Peyer's patch (tissue), 4 donors: ENCODE measurements around the gene BTG4. TPM values are rescaled to one million over a fixed set of nuclear protein-coding genes. Genes with fewer than 3 reads are reported as not detected.

Experiments
- DNase-seq, 3 donors: peaks; one replicate each; pipeline ENCODE4 v3.0.0-alpha.2; 2017 to 2019
- H3K27ac ChIP-seq, 4 donors: fragments of 200-600 bp; sonication (generic); one replicate each; pipeline ENCODE4 v1.5.1; 2016 to 2019
- H3K27me3 ChIP-seq, 2 donors: fragments of 200-600 bp; sonication (generic); one replicate each; pipeline ENCODE4 v1.5.1; 2019
- H3K36me3 ChIP-seq, 3 donors: fragments of 200-600 bp; sonication (generic); one replicate each; pipeline ENCODE4 v1.5.1; 2016 to 2019
- H3K4me1 ChIP-seq, 4 donors: fragments of 200-600 bp; sonication (generic); one replicate each; pipeline ENCODE4 v1.5.1; 2016 to 2019
- H3K4me3 ChIP-seq, 4 donors: fragments of 200-600 bp; sonication (generic); 1 replicate in 3 of 4; 2 replicates in 1 of 4; pipeline ENCODE4 v1.5.1; 2016 to 2019; ENCODE audit warnings: mild to moderate bottlenecking in 1 of 4
- H3K9me3 ChIP-seq, 4 donors: fragments of 200-600 bp; sonication (generic); one replicate each; pipeline ENCODE4 v1.5.1; 2016 to 2019; ENCODE audit warnings: mild to moderate bottlenecking in 1 of 4
- POLR2A ChIP-seq, 2 donors: fragments of 450-650 bp; IDR thresholded peaks; one replicate each; pipeline ENCODE4 v1.5.1; 2017; ENCODE audit warnings: antibody characterized with exemption in 2 of 2, mild to moderate bottlenecking in 2 of 2, moderate library complexity in 2 of 2
- total RNA-seq, 4 donors: library from RNA; depleted of rRNA; stranded (reverse); fragments of >200 nt; gene quantifications; one replicate each; pipeline ENCODE4 v1.1.0, GENCODE V29; 2016
- TF ChIP-seq, protein P1 (sequence below), 6 experiments: fragments of 450-650 bp in 4 of 6; fragments of 200-600 bp in 2 of 6; sonication (generic) in 1 of 6; IDR thresholded peaks; one replicate each; pipeline ENCODE4 v1.5.1; 2017 to 2019; ENCODE audit warnings: antibody characterized with exemption in 6 of 6, mild to moderate bottlenecking in 3 of 6, moderate library complexity in 1 of 6

BTG4 gene
- total RNA-seq, 4 donors from 2014 or later, result not detected

DNA sequence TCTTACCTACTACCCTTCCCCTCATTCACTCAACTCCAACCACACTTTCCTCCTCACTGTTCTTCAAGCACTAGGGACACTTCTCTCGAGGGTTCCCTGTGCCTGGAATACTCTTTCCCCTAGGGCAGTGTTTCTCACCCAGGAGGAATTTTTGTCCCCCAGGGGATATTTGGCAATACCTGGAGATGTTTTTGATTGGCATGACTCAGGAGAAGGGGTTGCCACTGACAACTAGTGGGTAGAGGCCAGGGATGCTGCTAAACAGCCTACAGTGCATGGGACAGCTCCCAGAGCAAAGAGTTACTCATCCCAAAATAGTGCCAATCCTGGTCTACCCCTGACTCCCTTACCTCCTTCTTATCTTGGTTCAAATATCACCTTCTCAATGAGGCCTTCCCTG is 40.0 kb downstream of the BTG4 start:
- Histone ChIP-seq H3K27me3 (no peaks in the 10 kb centered on the region), H3K9me3 (no peaks in the 10 kb centered on the region), H3K27ac (no peak overlapping the region), H3K4me1 (no peaks in the 10 kb centered on the region), H3K36me3 (no peaks in the 10 kb centered on the region), H3K4me3 (no peak overlapping the region)
- no peak for DNase-seq
- TF ChIP-seq, protein P1, sequence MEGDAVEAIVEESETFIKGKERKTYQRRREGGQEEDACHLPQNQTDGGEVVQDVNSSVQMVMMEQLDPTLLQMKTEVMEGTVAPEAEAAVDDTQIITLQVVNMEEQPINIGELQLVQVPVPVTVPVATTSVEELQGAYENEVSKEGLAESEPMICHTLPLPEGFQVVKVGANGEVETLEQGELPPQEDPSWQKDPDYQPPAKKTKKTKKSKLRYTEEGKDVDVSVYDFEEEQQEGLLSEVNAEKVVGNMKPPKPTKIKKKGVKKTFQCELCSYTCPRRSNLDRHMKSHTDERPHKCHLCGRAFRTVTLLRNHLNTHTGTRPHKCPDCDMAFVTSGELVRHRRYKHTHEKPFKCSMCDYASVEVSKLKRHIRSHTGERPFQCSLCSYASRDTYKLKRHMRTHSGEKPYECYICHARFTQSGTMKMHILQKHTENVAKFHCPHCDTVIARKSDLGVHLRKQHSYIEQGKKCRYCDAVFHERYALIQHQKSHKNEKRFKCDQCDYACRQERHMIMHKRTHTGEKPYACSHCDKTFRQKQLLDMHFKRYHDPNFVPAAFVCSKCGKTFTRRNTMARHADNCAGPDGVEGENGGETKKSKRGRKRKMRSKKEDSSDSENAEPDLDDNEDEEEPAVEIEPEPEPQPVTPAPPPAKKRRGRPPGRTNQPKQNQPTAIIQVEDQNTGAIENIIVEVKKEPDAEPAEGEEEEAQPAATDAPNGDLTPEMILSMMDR (IDR thresholded peaks at IDR 0.05), result no peak
- no peak for TF ChIP-seq POLR2A (IDR thresholded peaks at IDR 0.05)

DNA sequence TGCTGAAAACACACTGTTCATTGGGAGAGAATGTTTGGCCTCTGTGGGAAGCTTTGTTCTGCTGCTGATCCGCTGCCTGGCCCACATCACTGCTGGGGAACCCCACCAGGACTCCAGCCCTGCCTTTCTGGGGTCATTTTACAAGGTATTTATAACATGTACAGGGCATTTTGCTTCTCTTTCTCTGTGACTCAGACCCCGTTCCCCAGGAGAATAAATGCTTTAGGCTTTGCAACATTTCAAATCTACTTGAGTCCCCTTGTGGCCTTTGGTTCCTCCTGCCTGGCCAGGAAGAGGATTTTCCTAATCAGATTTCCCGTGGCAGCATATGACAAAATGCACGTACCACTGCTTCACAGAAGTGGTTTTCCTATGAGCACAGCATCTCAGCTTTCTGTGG is 43.0 kb downstream of the BTG4 start:
- H3K4me1 ChIP-seq, result no peaks in the 10 kb centered on the region
- TF ChIP-seq, protein P1 (IDR thresholded peaks at IDR 0.05), result no peak
- no peak for TF ChIP-seq POLR2A (IDR thresholded peaks at IDR 0.05)
- no peak overlapping the region for H3K4me3 ChIP-seq
- DNase-seq, result no peak
- H3K9me3 ChIP-seq, result no peaks in the 10 kb centered on the region
- no peaks in the 10 kb centered on the region for H3K27me3 ChIP-seq
- no peak overlapping the region for H3K27ac ChIP-seq
- H3K36me3 ChIP-seq, result no peaks in the 10 kb centered on the region

DNA sequence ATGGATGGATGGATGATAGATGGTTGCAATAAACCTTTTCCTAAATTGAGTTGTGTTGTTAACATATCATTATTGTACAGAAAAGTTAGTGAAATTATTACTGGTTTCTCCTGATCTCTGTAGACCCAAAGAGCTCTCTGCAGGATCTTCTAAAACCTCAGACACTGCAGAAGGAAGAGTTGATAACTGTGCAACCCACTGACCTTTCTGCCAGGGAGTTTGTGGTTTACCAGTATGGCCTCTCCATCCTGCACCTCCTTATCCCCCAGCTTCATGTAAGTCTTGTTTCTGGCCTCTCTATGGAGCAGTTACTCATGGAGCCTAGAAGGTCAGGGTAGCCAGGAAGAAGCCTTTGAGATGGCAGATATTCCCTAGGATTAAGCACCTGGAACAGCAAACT is 45.6 kb downstream of the BTG4 start:
- Histone ChIP-seq H3K36me3 (no peaks in the 10 kb centered on the region), H3K4me1 (no peaks in the 10 kb centered on the region), H3K27ac (no peak overlapping the region), H3K9me3 (no peaks in the 10 kb centered on the region), H3K27me3 (no peaks in the 10 kb centered on the region), H3K4me3 (no peak overlapping the region)
- TF ChIP-seq POLR2A (IDR thresholded peaks at IDR 0.05), result no peak
- TF ChIP-seq, protein P1 (IDR thresholded peaks at IDR 0.05), result no peak
- DNase-seq, result no peak

DNA sequence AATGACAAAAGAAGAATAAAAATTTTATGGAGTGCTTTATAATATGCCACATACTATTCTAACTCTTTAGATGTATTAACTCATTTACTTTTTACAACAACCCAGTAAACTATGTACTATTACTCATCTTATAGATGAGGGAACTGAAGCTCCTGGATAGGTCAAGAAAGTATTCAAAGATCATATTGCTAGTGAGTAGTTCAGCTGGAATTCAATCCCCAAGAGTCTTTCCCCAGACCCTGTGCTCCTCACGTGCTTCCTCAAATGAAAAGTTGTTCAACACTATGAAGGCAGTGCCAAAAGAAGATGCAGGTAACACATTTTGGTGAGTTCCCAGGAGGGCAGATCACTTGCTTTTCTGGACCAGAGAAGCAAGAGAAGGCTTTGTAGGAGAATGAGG is 46.8 kb downstream of the BTG4 start:
- no peaks in the 10 kb centered on the region for H3K9me3 ChIP-seq
- H3K27ac ChIP-seq, result no peak overlapping the region
- no peak for TF ChIP-seq POLR2A (IDR thresholded peaks at IDR 0.05)
- TF ChIP-seq, protein P1 (IDR thresholded peaks at IDR 0.05), result no peak
- no peak overlapping the region for H3K4me3 ChIP-seq
- no peaks in the 10 kb centered on the region for H3K4me1 ChIP-seq
- H3K36me3 ChIP-seq, result no peaks in the 10 kb centered on the region
- no peak for DNase-seq
- no peaks in the 10 kb centered on the region for H3K27me3 ChIP-seq

DNA sequence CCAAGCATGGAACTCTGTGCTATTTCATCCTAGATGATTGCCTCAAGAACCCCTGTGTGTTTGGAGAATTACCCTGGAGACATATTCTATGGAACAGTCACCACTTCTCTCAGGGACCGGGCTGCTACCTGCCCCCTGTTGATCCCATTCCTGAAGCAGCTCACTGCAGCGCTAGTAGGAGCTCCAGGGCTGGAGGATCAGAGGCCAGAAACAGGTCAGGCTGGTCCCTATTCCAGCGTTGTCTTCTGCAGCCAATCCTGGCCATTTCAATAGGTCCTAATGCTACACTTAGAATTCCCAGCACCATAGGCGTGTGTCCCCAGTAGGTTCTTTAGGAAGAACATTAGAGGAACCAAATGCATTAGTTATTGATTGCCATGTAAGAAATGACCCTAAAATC is 48.9 kb downstream of the BTG4 start:
- Histone ChIP-seq H3K27me3 (no peaks in the 10 kb centered on the region), H3K27ac (no peak overlapping the region), H3K4me1 (no peaks in the 10 kb centered on the region), H3K36me3 (no peaks in the 10 kb centered on the region), H3K4me3 (no peak overlapping the region), H3K9me3 (no peaks in the 10 kb centered on the region)
- no peak for TF ChIP-seq POLR2A (IDR thresholded peaks at IDR 0.05)
- TF ChIP-seq, protein P1 (IDR thresholded peaks at IDR 0.05), result no peak
- no peak for DNase-seq

DNA sequence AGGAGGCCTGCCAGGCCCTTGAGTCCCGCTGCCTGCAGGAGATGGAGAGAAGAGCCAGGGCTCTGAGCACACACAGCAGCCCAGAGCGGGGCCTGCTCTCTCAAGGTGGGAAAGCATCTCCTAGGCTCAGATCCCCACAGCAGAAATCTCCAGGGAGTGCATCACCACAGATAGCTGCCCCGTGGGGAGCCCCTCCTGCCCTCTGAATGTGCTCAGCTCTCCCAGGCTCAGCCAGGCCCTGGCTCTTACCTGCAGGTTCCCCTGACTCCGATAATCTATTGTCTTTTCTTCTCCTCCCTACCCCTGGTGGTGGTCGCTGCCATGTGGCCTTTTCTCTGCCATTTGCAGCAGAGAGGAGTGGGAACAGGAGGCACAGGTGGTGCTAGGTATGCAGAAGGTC is 49.9 kb downstream of the BTG4 start:
- no peaks in the 10 kb centered on the region for H3K4me1 ChIP-seq
- DNase-seq, result no peak
- H3K36me3 ChIP-seq, result no peaks in the 10 kb centered on the region
- H3K4me3 ChIP-seq, result no peak overlapping the region
- no peak overlapping the region for H3K27ac ChIP-seq
- TF ChIP-seq POLR2A (IDR thresholded peaks at IDR 0.05), result no peak
- TF ChIP-seq, protein P1 (IDR thresholded peaks at IDR 0.05), result no peak
- no peaks in the 10 kb centered on the region for H3K27me3 ChIP-seq
- H3K9me3 ChIP-seq, result no peaks in the 10 kb centered on the region
